H1 (cell line): Measurements from ENCODE around the gene GPR157. TPM values are rescaled to one million over a fixed set of nuclear protein-coding genes. Genes with fewer than 3 reads are reported as not detected.

Experiments used
- CTCF ChIA-PET: fragments of 300-600 bp; sonication (Branson Sonifier 250); formaldehyde crosslinking; loops from one replicate; lab custom pipeline; 2021; ENCODE audit not compliant: partially characterized antibody; lab: Charles Lee
- POLR2A ChIA-PET: fragments of 300-600 bp; sonication (Branson Sonifier 250); formaldehyde crosslinking; loops from one replicate; lab custom pipeline; 2021; ENCODE audit warnings: inconsistent platforms; ENCODE audit not compliant: partially characterized antibody; lab: Charles Lee
- DNase-seq, 2 experiments: peaks; one replicate each; pipeline versions ENCODE4 v3.0.0 to v3.0.0-alpha.2; 2010 to 2022; ENCODE audit warnings: low spot score in 2 of 2, low read depth in 1 of 2, mixed read lengths in 1 of 2
- FAIRE-seq: peaks from 2 replicates; lab custom pipeline; 2011; peaks lifted over from hg19 to GRCh38; lab: Jason Lieb, UNC
- H2AFZ ChIP-seq: 2 replicates; pipeline ENCODE4 v1.8.1; 2012; ENCODE audit warnings: low read length, inconsistent platforms
- H2AK5ac ChIP-seq: 2 replicates; pipeline ENCODE4 v1.6.1; 2013; ENCODE audit warnings: low read depth, low read length
- H2BK120ac ChIP-seq: replicated peaks from 2 replicates; pipeline ENCODE3; 2013; ENCODE audit warnings: low read depth, low read length, inconsistent platforms
- H2BK12ac ChIP-seq: 2 replicates; pipeline ENCODE4 v1.6.1; 2013; ENCODE audit warnings: low read depth, low read length
- H2BK15ac ChIP-seq: 2 replicates; pipeline ENCODE4 v1.6.1; 2013; ENCODE audit warnings: low read length
- H2BK20ac ChIP-seq: 2 replicates; pipeline ENCODE4 v1.6.1; 2013; ENCODE audit warnings: low read length
- H2BK5ac ChIP-seq: 2 replicates; pipeline ENCODE4 v1.6.1; 2013; ENCODE audit warnings: low read depth, low read length
- H3K14ac ChIP-seq: 2 replicates; pipeline ENCODE4 v1.6.1; 2013; ENCODE audit warnings: inconsistent platforms; ENCODE audit not compliant: insufficient read length
- H3K18ac ChIP-seq: 2 replicates; pipeline ENCODE4 v1.6.1; 2013; ENCODE audit warnings: low read length; ENCODE audit errors: extremely low read depth
- H3K23ac ChIP-seq: 2 replicates; pipeline ENCODE4 v1.6.1; 2013; ENCODE audit warnings: inconsistent platforms; ENCODE audit not compliant: insufficient read length
- H3K23me2 ChIP-seq: 2 replicates; pipeline ENCODE4 v1.6.1; 2013; ENCODE audit warnings: low read depth, low read length
- H3K27ac ChIP-seq: 2 replicates; pipeline ENCODE4 v1.6.1; 2011; ENCODE audit warnings: low read depth, low read length, inconsistent platforms
- H3K27me3 ChIP-seq, 4 experiments: replicated peaks in 1 of 4; 1 replicate in 1 of 4; 2 replicates in 3 of 4; pipeline versions ENCODE4 v1.6.1 to v1.8.1; 2011 to 2013; ENCODE audit warnings: low read length in 3 of 4, mild to moderate bottlenecking in 3 of 4, inconsistent platforms in 2 of 4, mixed read lengths in 2 of 4, moderate library complexity in 1 of 4; ENCODE audit not compliant: control insufficient read depth in 3 of 4, insufficient read depth in 3 of 4; ENCODE audit errors: extremely low read depth in 1 of 4
- H3K36me3 ChIP-seq, 4 experiments: 2 replicates each; pipeline versions ENCODE4 v1.6.1 to v1.8.1; 2011 to 2013; ENCODE audit warnings: mild to moderate bottlenecking in 4 of 4, low read length in 3 of 4, moderate library complexity in 2 of 4, control low read depth in 1 of 4, inconsistent platforms in 1 of 4; ENCODE audit not compliant: insufficient read depth in 4 of 4, control insufficient read depth in 2 of 4
- H3K4ac ChIP-seq: replicated peaks from 2 replicates; pipeline ENCODE3; 2013; ENCODE audit warnings: low read length, low read depth, mixed read lengths, inconsistent platforms; ENCODE audit not compliant: insufficient read length
- H3K4me1 ChIP-seq, 4 experiments: replicated peaks in 1 of 4; 1 replicate in 1 of 4; 2 replicates in 3 of 4; pipeline versions ENCODE4 v1.6.1 to v1.8.1; 2011 to 2013; ENCODE audit warnings: low read length in 3 of 4, inconsistent platforms in 2 of 4, mixed read lengths in 1 of 4; ENCODE audit not compliant: insufficient read depth in 4 of 4, control insufficient read depth in 3 of 4
- H3K4me2 ChIP-seq, 2 experiments: 2 replicates each; pipeline versions ENCODE4 v1.6.1 to v1.8.1; 2011 to 2013; ENCODE audit warnings: low read depth in 2 of 2, low read length in 2 of 2, control low read depth in 1 of 2, inconsistent platforms in 1 of 2, mild to moderate bottlenecking in 1 of 2; ENCODE audit not compliant: insufficient read depth in 1 of 2
- H3K4me3 ChIP-seq, 4 experiments: fragments of 200-600, 300-600 bp in 1 of 4; sonication (generic), shearing (Covaris generic), sonication (Bioruptor Twin) in 1 of 4; 2 replicates each; pipeline versions ENCODE4 v1.5.1 to v1.8.1; 2011 to 2016; ENCODE audit warnings: low read length in 4 of 4, low read depth in 3 of 4, control low read depth in 2 of 4, inconsistent platforms in 2 of 4, mild to moderate bottlenecking in 2 of 4, mixed read lengths in 1 of 4, moderate library complexity in 1 of 4; ENCODE audit not compliant: insufficient read depth in 2 of 4; ENCODE audit errors: extremely low read depth in 1 of 4
- H3K56ac ChIP-seq: replicated peaks from 2 replicates; pipeline ENCODE3; 2013; ENCODE audit warnings: low read depth, mild to moderate bottlenecking, mixed read lengths, low read length, inconsistent platforms; ENCODE audit not compliant: insufficient read length
- H3K79me1 ChIP-seq: 2 replicates; pipeline ENCODE4 v1.6.1; 2013; ENCODE audit warnings: low read depth, low read length, control low read depth
- H3K79me2 ChIP-seq, 2 experiments: 2 replicates each; pipeline versions ENCODE4 v1.6.1 to v1.8.1; 2012 to 2013; ENCODE audit warnings: low read length in 2 of 2, mild to moderate bottlenecking in 2 of 2, inconsistent platforms in 1 of 2; ENCODE audit not compliant: insufficient read depth in 2 of 2, control insufficient read depth in 1 of 2
- H3K9ac ChIP-seq, 4 experiments: replicated peaks in 1 of 4; 1 replicate in 1 of 4; 2 replicates in 3 of 4; pipeline versions ENCODE4 v1.6.1 to v1.8.1; 2011 to 2013; ENCODE audit warnings: low read depth in 3 of 4, low read length in 3 of 4, control low read depth in 2 of 4, mild to moderate bottlenecking in 2 of 4, moderate library complexity in 2 of 4, inconsistent platforms in 1 of 4; ENCODE audit errors: extremely low read depth in 1 of 4
- H3K9me3 ChIP-seq, 2 experiments: 2 replicates each; pipeline versions ENCODE4 v1.6.1 to v1.8.1; 2012 to 2013; ENCODE audit warnings: mild to moderate bottlenecking in 2 of 2, moderate library complexity in 2 of 2, control low read depth in 1 of 2, inconsistent platforms in 1 of 2, low read depth in 1 of 2, low read length in 1 of 2, mixed read lengths in 1 of 2; ENCODE audit not compliant: insufficient read depth in 2 of 2
- H4K20me1 ChIP-seq, 2 experiments: replicated peaks in 1 of 2; 2 replicates each; pipeline versions ENCODE3 to v1.8.1; 2011 to 2013; ENCODE audit warnings: inconsistent platforms in 2 of 2, low read length in 2 of 2, mild to moderate bottlenecking in 1 of 2; ENCODE audit not compliant: insufficient read depth in 2 of 2, control insufficient read depth in 1 of 2
- H4K5ac ChIP-seq: 2 replicates; pipeline ENCODE4 v1.6.1; 2013; ENCODE audit warnings: low read length, low read depth, mixed read lengths, inconsistent platforms; ENCODE audit not compliant: insufficient read length
- H4K8ac ChIP-seq: 2 replicates; pipeline ENCODE4 v1.8.0; 2013; ENCODE audit warnings: mild to moderate bottlenecking, moderate library complexity, low read length, inconsistent platforms; ENCODE audit not compliant: insufficient read depth; ENCODE audit errors: extremely low read depth
- H4K91ac ChIP-seq: replicated peaks from 2 replicates; pipeline ENCODE3; 2013; ENCODE audit warnings: low read length, mixed read lengths, inconsistent platforms; ENCODE audit not compliant: insufficient read length
- MAFK ChIP-seq: IDR thresholded peaks from 2 replicates; pipeline ENCODE4 v1.6.1; 2012; ENCODE audit warnings: low read depth, mild to moderate bottlenecking, improper control_type of control experiment, low read length
- SIN3A ChIP-seq, 2 experiments: IDR thresholded peaks in 1 of 2; conservative IDR thresholded peaks in 1 of 2; 2 replicates each; pipeline ENCODE4 v1.6.1; 2011 to 2012; ENCODE audit warnings: low read length in 2 of 2, improper control_type of control experiment in 1 of 2, low read depth in 1 of 2, mild to moderate bottlenecking in 1 of 2
- WGBS, 2 experiments: shearing (Covaris generic) in 1 of 2; methylation state at CpG; one replicate each; pipeline versions ENCODE4 v1.1.6 to v1.1.7; 2013 to 2015; ENCODE audit warnings: low lambda C conversion rate in 2 of 2, mixed read lengths in 2 of 2, inconsistent platforms in 1 of 2, low coverage in 1 of 2, missing lambda C conversion rate in 1 of 2; ENCODE audit not compliant: insufficient replicate concordance in 2 of 2, insufficient coverage in 1 of 2, insufficient read length in 1 of 2; ENCODE audit errors: extremely low coverage in 1 of 2, missing lambda C conversion rate in 1 of 2; 5-methylcytosine and 5-hydroxymethylcytosine counted together
- polyA plus RNA-seq, 7 experiments: library from polyadenylated mRNA; depleted of rRNA in 3 of 7; stranded (reverse) in 5 of 7; unstranded in 2 of 7; fragments of >200 nt in 5 of 7; fragments of 200-250 nt in 2 of 7; gene quantifications; 1 replicate in 5 of 7; 2 replicates in 1 of 7; 4 replicates in 1 of 7; pipeline versions ENCODE4 v1.2.1 to v1.2.3, GENCODE V29; 2011 to 2013; ENCODE audit warnings: missing spikeins in 2 of 7, mixed read lengths in 2 of 7
- total RNA-seq: library from RNA; stranded (reverse); fragmentation: NEBNext Ultra II Directional; extraction: Animal tissue kit (Norgen Biotek cat#: 25700); gene quantifications from 2 replicates; pipeline ENCODE4 v1.2.1, GENCODE V29; 2021
- TF ChIP-seq, protein P1 (sequence below): IDR thresholded peaks from 2 replicates; pipeline ENCODE4 v1.6.1; 2011; ENCODE audit warnings: low read length, improper control_type of control experiment

GPR157 gene
- total and polyA plus RNA-seq, 2 of the 8 experiments (the other 6 are each of a cell fraction or from before 2014, with no cell fraction given) = 1.0 to 11.0 TPM

DNA sequence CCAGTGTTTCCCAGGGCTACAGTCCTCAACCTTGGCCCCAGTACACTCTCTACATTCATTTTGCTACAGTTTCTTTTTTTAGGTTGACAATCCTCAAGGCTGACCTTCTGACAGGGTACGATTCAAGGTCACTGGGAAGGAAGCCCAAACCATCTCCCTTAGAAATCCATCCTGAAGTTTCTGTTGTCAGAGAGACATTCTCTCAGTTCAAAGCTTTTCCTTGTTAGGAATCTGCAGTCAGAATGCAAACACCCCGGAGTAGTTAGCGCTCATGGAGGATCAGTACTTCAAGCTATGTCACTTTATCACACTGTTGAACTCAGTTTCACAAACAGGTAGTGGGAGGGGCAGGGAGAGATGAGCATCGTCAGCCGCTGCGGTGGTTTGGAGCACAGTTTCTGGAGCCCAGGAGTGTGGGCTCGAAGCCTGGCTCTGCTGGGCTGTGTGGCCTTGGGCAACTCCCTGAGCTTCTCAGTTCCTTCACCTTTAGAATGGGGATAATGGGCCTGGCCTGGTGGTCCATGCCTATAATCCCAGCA lies 63.6 kb downstream of the GPR157 start:
- H2AFZ ChIP-seq = peak overlapping the region; percentile 71
- peaks cover 0 to 5% (median 3%) of the 10 kb centered on the region in 4 experiments; a peak in 5 of 7 replicates for H3K4me1 ChIP-seq
- DNase-seq (no peak), FAIRE-seq (no peak)
- no peak overlapping the region for H3K9ac ChIP-seq
- no peak overlapping the region for H2BK20ac ChIP-seq
- no peak overlapping the region for H3K23ac ChIP-seq
- H4K91ac ChIP-seq = no peak overlapping the region
- no peak overlapping the region for H4K5ac ChIP-seq
- no peaks in the 10 kb centered on the region for H3K27me3 ChIP-seq
- no peak overlapping the region for H4K8ac ChIP-seq
- H3K4ac ChIP-seq = no peak overlapping the region
- no peaks in the 10 kb centered on the region for H3K79me2 ChIP-seq
- no peaks in the 10 kb centered on the region for H3K79me1 ChIP-seq
- TF ChIP-seq SIN3A (conservative IDR thresholded peaks at IDR 0.05 in 1 of 2, IDR thresholded peaks at IDR 0.05 in 1 of 2; ENCODE audit: low read depth in 1 of 2, low read length in 2 of 2) (no peak), MAFK (no peak)
- TF ChIP-seq, protein P1, sequence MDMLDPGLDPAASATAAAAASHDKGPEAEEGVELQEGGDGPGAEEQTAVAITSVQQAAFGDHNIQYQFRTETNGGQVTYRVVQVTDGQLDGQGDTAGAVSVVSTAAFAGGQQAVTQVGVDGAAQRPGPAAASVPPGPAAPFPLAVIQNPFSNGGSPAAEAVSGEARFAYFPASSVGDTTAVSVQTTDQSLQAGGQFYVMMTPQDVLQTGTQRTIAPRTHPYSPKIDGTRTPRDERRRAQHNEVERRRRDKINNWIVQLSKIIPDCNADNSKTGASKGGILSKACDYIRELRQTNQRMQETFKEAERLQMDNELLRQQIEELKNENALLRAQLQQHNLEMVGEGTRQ = no peak
- H2BK5ac ChIP-seq = no peak overlapping the region
- ChIA-PET POLR2A (interaction anchor here (0.9 kb wide), 1 partner anchor 28 kb away, joined by 3 read pairs; no protein-coding TSS in a partner anchor), CTCF (interaction anchor here (1.0 to 1.5 kb wide), 2 partner anchors 37 to 60 kb away, joined by 3 read pairs; no protein-coding TSS in a partner anchor)
- no peak overlapping the region for H3K4me2 ChIP-seq
- H4K20me1 ChIP-seq = no peaks in the 10 kb centered on the region
- H3K14ac ChIP-seq = no peak overlapping the region
- no peak overlapping the region for H2AK5ac ChIP-seq
- WGBS, 2 experiments = 95% methylated on average over 7 of the region's 7 CpGs; no CpG with 5 or more reads in 1 of the 2 experiments
- H3K36me3 ChIP-seq = no peaks in the 10 kb centered on the region
- no peak overlapping the region for H2BK120ac ChIP-seq
- peaks cover 3% of the 10 kb centered on the region; the same call in 1 of the 2 replicates for H3K23me2 ChIP-seq
- no peak overlapping the region for H3K18ac ChIP-seq
- no peak overlapping the region for H3K4me3 ChIP-seq
- no peaks in the 10 kb centered on the region for H3K9me3 ChIP-seq
- no peak overlapping the region for H3K56ac ChIP-seq
- H3K27ac ChIP-seq = no peak overlapping the region
- no peak overlapping the region for H2BK15ac ChIP-seq
- H2BK12ac ChIP-seq = no peak overlapping the region
